NCI-H146 treated with DMSO at 0.1 percent for 48 hours (cell line): ENCODE measurements around the gene PTGR3.

Experiments used
- DNase-seq: peaks from one replicate; lab custom pipeline; 2025; ENCODE audit not compliant: unreplicated experiment; lab: John Stamatoyannopoulos, UW

Gene PTGR3

DNA sequence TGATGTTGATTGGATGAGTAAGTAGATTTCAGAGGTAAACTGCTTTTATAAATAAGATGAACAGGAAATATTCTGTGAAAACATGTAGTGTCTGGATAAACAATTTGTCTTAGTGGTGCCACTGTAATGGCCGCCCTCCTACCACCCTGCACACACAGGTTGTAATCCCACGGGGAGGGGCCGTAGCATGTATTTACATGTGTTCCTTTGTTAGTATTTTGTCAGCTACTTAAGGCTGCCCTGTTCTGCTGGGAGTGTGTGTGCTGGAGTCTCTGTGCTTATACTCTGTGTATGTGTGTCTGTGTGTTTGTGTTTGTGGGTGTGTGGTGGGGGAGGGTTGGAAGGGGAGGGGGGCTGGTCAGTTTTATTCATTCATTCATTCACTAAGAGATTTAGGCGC is 6.7 kb upstream of the PTGR3 start:
- no peak for DNase-seq

DNA sequence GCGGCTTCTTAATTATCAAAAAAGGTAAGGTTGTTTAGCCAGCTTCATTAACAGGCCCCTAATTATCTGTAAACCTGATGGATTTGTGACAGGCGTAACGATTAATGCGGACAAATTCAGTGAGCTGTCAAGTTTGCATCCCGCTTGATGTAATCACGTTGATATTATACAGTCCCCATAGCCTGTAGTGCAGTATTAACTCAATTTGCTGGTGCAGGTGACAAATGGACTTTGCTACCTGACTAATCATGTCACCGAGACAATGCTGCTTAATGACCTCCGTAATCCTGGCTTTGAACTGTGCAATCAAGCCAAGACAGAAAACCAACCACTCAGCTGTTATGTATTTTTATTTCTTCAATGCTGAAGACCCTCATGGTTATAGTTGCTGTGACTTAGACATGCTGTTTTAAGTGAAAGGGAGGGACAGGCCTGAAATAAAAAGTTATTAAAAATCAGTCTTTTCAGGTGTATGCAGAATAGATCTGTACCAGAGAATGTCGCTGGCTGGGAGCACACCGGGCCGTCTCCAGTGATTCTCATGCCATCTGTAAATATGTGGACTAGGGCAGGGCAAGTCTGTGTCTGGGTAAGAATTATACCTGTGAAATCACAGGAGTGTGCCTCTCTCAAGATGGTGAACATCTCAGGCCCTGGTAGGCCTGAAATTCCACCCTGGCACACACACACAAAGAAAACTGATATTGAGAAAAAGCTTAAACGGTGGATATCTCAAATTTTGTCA is 6.0 kb upstream of the PTGR3 start:
- peak; percentile 82 for DNase-seq

DNA sequence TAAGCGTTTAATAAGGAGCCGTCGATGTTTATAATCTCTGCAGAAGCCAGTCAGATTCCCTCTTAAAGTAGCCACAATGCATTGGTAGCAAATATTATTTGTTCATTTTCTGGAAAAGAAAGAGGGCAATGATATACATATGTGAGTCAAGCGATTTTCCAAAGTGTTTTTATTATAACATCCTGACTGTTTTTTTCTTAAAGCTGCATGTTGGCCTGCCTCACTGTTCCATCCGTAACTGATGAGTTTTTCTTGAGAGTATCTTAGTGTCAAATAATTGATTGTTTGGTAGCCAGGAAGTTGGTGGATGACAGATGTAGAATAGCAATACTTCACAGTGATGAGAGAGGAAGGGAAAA is 5.4 kb upstream of the PTGR3 start:
- no peak for DNase-seq

DNA sequence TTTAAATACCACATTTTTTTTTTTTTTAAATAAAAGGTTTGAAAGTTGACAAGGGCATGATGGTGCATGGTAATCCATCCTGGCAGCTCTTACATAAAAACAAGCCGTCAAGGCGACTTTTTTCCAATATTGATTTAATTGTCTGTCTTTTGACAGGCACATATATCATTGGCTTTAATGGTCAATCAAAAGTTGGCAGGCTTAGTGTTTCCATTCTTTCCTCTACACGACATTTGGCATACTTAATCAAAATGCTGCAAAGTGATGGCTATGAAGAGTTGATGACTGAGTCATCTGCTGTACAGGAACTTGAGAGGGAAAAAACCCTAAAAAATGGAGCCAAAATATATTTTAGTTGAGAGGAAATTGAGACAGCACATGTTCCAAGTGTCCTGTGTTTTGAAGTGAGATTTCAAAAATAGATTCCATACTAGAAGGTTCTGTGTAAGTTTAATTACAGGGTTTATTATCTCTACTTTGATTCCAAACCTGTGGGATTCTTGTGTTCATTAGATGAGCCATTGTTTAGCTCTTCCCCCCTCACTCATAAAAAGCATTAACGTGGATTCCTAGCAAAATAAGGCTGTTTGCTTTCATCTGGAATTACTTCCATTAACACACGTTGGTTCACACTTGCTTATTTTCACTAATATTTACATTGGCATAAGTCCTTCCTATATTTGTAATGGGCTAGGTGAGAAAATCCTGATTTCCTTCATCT is 4.8 kb upstream of the PTGR3 start:
- peak; percentile 37 for DNase-seq

DNA sequence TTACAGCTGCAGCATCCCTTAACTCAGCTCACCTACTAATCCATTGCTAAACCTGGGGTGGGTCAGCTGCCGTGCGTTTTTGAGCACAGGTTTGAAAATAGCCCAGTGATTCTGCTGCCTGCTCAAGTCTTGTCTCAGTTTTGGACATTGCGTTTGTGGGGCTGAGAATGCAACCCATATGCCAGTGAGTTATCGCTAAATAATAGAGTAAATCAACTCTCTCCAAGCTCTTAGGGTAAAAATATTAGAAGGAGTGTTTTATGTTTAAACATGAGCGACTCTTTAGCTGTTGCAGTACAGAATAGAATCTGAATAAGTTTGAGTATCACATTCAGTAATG is 3.8 kb upstream of the PTGR3 start:
- DNase-seq, result no peak

DNA sequence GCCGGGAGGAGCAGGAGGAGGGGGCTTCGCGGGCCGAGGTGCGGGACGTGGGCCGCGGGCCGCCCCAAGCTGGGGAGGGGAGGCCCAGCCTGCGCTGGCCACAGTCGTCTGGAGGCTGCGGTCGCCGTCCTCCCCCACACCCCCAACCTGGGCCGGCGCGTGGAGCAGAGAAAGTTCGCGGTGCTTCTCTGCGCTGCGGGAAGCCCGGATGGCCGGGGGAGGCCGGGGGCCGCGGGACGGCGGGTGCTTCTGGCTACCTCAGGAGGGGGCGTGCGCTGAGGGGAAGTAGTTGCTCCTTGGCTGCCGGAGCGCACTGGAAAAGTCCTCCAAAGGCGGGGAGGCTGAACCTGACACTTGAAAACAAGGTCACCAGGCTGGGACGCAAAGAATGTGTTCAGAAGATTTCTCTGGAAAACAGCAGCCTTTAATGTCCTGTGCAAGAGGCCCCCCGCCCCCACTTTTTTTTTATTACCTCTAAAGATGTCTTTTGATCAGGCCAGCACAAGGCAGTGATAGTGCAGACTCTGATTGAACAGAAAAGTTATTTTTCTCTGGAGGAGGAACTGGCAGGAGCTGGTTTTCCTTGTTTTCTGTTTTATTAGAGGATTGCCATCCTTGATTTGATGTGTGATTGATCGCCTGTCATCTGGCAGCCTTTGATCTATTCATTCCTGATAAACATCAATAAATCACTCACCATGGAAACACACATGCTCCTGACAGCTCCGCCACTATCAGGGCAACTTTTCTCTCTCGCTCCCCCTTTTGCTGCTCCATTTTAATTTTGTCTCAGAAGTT is 3.2 kb upstream of the PTGR3 start:
- DNase-seq, result peak; percentile 26

DNA sequence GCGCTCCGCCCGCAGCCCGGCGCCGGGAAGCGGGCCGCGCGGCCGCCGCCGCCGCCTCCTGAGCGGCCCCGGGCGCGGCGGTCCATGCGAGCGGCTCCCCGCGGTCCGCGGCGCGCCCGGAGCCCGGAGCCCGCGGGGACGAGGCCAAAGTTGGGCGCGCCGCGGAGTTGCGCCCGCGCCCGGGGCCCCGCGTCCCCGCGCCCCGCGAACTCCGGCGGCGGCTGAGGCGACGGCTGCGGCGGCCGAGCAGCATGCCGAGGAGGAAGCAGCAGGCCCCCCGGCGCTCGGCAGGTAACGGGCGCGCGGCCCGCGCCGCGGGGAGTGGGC is 2.6 kb upstream of the PTGR3 start:
- no peak for DNase-seq

DNA sequence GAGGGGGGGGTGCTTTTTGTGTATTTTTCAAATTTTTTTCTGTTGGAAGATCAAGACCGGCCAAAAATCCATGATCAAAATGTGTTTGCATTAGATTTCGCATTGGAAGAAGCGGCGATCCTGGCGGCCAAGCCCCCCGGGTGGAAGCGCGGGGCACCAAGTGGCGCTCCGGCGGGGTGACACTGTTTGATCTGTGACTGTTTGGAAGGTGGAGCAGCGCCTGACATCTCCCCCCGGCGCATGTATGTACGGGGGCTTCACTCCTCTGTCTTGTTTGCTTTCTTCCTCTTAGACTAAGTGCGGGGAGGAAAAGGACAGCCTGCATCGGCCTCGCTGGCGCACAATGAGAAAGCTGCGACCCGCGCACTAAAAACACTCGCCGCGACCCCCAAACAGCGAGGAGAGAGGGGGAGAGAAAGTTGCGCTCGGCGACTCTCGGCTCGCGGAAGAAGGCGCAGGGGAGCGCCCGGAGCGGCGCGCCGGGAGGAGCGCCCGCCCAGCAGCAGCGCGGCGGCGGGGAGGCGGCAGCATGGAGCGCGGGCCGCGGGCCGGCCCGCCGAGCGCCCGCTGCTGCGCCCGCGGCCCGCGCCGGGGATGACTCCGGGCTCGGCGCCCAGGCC is 2.2 kb upstream of the PTGR3 start:
- DNase-seq, result peak; percentile 45

DNA sequence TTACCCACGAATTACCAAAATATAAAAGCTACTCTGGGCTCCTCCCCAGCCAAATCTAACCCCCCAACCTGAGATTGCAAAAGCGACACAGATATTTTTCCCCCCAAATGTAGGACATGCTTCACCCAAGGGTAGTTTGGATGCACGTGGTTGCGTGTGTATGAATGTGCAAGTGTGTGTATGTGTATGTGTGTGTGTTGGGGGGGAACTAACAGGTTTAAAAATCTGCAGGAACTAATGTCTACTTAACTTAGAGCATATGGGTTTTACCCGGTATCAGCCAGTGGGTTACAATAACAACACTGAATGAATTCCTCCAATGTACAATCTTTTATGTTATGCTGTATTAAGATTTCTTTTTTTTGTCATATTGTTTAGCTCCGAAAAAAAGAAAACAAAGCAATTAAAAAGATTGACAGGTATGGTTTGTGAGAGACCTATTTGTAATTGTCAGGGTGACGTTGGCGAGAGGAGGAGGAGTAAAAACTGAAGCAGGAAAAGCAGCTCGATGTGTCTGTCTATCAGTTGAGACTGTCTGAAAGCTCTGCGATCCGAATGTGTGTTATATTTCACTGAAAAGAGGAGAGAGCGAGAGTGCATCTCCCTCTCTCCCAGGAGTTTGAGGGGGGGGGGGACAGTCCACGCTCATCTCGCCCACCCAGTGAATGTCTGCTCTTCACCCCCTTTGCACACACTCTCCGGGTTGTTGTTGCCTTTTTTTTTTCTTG is 1.5 kb upstream of the PTGR3 start, which contains the start of gene TSHZ1:
TSS of gene TSHZ1 (plus strand) at position 524 of the 728 bp plus-strand sequence. CDS start 1,080 bp downstream, outside the sequence.
- DNase-seq, result peak; percentile 94

DNA sequence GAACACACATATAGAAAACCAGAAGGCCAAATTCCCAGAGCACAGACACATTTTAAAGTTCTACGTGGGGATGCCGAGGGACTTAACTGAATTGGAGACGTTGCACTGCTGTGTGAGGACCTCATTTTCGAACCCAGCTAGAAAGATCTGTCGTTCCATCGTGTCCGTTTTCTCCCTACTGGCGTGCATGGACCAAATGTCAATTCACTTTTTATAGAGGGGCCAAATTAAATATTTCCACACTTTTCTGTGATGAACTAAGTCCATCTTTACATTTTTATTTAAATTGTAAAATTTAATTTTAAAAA is 966 bp upstream of the PTGR3 start:
- no peak for DNase-seq

DNA sequence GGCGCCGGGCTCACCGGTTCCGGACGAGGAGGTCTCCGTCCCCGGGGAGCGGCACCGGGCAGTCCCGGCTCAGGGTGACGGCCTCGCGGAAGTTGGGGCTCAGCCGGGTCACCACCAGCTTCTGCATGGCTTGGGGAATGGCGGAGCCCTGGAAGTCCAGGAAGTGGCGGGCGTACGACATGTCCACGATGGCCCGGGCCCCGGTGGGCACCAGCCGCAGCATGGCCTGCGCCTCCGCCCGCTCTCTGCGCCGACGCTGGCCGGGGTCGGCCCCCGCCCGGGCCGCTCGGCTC is 157 bp downstream of the PTGR3 start:
- DNase-seq, result no peak

DNA sequence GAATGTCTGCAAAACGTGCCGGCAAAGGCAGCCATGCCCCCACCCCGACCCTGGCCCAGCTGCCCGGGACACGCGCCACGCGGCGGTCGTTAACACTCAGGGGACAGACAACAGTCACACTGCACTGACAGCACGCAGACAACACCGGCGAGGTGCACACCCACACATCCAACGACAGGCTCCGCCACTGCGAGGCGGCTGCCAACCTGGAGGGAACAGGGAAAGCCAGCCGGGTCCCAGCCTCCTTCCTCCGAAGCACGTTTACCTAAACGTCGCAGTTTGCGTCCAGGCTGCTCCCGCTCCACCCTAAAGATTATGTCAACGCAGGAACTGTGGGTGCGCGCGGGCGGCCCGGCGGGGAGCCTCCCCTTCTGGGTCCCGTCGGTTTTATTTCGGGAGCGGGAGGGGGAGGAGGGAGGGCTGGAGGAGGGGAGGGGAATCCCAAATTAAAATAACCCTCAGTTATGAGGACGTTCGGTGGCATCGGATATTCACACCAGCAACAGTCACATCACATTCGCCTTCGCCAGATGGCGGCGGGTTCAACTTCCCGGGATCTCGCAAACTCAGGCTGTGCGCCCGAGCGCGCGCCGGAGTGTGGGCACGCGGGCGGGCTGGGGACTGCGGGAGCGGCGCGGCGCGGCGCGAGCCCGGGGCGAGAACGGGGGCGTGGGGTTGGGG is 644 bp downstream of the PTGR3 start:
- peak; percentile 60 for DNase-seq

DNA sequence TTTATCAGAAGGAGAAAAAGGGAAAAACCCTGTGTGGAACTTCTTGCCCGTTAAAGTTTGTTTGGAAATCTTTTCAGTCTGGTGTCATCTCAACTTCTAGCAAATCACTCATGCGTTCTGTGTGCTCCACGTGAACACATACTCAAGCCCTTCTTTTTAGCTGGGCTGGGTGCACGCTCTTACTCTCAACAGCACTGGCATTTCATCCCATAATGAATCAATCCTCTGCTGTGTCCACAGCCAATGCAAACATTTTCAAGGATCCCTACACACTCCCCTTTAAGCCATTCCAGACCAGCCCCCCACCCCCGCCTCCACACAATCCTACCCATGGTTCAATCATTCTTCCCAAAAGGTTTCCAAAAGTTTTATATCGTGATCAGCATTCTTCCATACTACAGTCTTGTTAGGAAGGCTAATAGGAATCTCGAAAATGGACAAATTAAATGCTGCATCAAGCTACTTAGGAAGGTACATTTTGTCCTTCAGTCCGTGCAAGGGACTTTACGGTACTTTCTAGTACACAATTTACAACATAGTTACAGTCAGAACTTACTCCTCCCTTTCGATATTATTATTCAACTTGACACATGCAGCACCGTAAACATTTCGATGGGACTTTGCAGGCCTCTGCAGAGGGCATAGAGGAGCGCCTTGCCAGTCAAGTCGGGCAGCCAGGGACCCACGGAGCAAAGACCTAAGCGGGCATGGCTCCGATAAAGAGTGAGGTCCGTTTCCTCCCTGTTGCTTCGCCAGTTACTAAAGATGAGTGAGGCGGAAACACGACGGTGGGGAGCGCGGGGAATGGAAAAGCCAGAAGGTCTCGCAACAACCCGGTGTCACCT is 1.4 kb downstream of the PTGR3 start:
- DNase-seq, result peak; percentile 47

DNA sequence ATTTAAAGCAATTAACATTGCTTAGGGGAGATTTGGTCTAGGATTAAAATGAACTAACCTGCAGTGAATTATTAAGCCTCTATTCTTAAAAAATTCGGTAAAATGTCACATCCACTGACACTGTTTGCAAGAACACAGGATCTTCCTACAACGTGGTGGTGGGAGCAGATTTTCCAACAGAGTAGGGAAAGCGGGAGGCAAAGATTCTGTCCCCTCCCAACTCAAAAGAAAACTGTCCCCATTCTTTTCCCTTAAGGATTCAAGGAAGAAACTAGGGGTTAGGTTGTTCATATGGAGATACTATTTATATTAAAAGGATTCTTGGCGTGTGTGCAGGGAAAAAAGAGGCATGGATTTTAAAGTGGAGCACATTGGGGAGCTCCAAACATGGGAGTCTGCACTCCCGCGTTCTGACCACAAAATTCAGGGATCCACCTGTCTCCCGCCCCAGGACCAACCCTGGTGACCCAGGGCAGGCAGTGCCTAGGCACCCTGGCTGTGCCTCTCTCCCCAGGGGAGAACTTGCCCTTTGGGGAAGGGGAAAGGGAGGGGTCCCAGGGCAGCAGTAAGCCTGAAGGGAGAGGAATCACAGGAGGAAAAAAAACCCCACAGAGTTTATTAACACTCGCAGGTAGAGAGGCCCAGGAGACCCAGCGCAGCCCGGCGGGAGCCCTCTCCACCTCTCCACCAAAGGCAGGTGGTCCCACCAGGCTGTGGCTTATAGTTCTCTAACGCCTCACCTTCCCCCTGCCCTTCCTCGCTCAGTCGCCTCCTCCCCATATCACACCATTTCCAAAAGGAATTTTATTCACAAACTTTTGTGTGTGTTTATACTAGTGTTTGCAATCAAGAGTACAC is 2.3 kb downstream of the PTGR3 start:
- no peak for DNase-seq

DNA sequence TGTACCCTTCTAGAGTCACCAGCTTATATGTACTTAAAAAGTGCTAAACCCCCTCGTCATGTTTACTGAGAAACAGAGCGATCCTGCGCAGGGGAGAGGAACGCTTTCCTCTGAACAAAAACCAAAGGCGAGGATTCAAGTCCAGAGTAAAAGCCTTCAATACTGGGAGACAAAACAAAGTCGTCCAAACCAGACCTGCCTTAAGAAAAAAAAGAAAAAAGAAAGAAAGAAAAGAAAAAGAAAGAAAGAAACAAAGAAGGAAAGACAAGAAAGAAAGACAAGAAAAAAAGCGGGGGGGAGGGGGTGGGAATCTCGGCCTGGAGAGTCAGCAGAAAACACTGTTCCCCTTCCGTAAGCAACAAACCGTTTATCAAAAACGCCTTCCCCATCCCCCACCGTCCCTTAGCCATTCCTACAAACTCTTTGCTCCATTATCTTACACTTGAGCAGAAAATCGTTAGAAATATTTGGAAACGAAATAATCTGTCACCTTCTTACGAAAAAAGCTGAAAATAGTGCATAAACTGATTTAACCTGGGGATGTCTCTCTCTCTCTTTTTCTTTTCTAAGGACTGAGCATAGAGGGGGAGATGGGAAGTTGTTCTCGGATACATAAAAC is 3.3 kb downstream of the PTGR3 start:
- DNase-seq, result no peak

DNA sequence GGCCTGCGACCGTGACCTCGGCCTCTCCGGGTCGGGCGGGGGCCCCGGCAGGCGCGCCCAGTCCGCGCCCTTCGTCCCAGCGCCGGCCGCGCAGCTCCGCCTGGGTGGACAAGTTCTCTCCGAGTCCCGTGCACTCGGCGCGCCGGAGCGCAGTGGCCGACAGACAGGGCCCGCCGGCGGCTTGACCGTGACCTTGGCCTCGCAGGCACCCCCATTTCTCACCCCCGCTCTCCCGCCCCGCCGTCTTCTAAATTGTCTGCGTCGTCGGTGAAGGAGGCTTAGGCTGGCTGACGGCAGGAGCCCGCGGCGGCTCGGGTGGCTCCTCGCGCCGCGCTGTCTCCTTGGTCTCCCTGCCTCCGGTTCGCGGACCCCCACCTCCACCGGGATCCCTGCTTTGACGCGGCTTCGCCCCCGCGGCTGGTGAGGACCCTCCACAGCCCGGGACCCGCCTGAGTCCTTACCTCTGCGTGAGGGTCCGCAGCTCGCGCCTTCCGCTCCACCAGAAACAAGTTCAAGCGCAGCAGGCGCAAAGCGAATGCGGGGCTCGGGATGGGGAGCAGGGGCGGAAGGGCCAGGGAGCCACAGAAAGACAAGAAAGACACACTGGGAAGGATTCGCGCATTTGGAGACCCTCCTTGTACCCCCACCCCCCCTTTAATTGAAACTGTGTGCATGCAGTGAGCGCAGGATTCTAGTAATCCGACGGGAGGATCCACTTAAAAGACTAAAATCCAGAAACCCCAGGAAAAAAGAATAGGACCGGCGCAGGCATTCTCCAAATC is 4.0 kb downstream of the PTGR3 start:
- no peak for DNase-seq

DNA sequence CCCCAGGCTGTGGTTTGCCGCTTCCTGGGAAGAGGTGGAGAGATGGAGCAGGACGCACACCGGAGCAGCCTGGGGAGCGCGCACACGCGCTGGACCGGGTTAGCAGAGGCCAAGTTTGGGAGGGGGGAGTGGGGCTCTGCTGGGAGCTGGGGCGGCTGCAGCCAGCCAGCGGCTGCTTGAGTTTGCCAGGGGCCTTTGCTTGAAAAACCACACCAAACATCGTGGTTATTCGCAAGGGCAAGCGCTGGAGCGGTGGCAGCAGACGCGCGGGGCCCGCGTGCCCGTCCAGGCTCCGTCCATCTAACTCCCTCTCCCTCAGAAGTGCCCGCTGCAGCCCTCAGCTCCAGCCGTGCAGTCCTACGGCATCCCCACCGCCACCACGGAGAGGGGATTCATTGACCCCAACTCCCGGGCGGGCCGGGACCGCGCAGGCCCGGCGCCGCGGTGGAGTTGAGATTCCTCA is 4.6 kb downstream of the PTGR3 start:
- DNase-seq, result no peak
